ENCODE measurements around the gene SORCS2. TPM values are rescaled to one million over a fixed set of nuclear protein-coding genes. Genes with fewer than 3 reads are reported as not detected.

The SORCS2 gene
- total RNA-seq, 4 donors from 2014 or later = 0.53 to 9.9 (median 0.90) TPM

- Histone ChIP-seq H3K36me3 (no peaks in the 10 kb centered on the region), H3K27ac (no peak overlapping the region), H3K4me1 (no peaks in the 10 kb centered on the region), H3K9me3 (no peaks in the 10 kb centered on the region), H3K4me3 (no peak overlapping the region), H3K27me3 (no peaks in the 10 kb centered on the region)
- TF ChIP-seq POLR2A (IDR thresholded peaks at IDR 0.05) (no peak), CTCF (IDR thresholded peaks at IDR 0.05) (no peak)
- no peak for DNase-seq
These were observed 542.4 kb downstream of the SORCS2 start for GRCh38 chr4:7734651-7735260.

- Histone ChIP-seq H3K9me3 (no peaks in the 10 kb centered on the region), H3K4me3 (no peak overlapping the region), H3K27ac (no peak overlapping the region), H3K4me1 (no peaks in the 10 kb centered on the region), H3K36me3 (no peaks in the 10 kb centered on the region), H3K27me3 (no peaks in the 10 kb centered on the region)
- DNase-seq = no peak
- no peak for TF ChIP-seq CTCF (IDR thresholded peaks at IDR 0.05)
These were observed 543.1 kb downstream of the SORCS2 start for GRCh38 chr4:7735395-7735794.

DNA sequence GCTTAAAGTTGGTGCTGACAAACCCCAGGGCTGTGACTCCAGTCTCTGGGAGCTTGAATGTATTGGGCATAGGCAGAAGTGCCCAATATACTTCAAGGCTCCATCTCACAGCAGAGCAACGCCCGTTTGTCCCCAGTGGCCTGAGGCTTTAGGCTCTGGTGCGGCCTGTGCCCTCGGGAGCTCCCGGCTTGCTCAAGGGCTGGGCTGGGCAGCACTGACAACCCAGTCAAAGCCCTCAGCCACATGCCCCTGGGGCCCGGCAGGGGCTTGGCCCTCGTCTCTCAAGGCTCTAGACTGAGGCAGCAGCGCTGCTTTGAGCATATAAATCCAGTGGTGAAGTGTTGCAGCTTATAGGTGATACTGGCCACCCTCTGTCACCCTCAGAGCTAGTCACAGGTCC is 543.6 kb downstream of the SORCS2 start:
- no peak for DNase-seq
- H3K4me1 ChIP-seq = no peaks in the 10 kb centered on the region
- no peak overlapping the region for H3K4me3 ChIP-seq
- H3K36me3 ChIP-seq = no peaks in the 10 kb centered on the region
- no peaks in the 10 kb centered on the region for H3K27me3 ChIP-seq
- H3K9me3 ChIP-seq = no peaks in the 10 kb centered on the region
- no peak for TF ChIP-seq CTCF (IDR thresholded peaks at IDR 0.05)
- no peak for TF ChIP-seq POLR2A (IDR thresholded peaks at IDR 0.05)
- H3K27ac ChIP-seq = no peak overlapping the region

DNA sequence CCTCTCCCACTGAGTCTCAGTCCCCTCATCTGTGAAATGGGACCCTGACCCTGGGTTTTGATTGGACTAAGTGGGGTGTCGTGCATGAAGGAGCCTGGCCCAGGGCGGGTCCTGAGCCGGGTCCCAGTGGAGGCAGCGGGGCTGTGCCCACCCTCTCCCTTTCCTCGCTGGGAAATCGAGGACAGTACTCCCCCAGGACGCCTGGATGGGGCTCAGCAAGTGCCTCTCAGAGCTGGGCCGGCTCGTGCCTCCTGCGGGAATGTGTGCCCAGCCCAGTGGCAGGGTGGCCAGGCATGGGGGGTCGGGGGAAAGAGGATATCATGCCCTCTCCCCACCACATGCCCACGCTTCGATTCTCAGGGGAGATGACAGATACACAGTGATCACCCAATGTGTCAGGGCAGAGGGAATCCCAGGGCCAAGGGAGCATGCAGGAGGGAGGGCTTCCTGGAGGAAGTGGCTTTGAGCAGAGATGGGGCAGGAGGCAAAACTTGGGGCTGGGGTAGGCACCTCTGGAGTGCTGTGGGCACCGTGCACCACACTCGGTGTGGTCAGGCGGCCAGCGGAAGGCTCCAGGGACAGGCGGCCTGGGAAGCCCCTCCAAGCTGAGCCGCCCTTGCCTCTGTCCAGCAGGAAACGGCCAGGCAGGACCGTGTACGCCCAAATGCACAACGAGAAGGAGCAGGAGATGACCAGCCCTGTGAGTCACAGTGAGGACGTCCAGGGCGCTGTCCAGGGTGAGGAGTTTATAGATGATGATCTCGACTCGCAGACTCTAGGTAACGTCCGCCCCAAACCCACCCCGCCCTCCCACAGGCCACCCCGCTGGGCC is 544.3 kb downstream of the SORCS2 start:
- no peak for TF ChIP-seq POLR2A (IDR thresholded peaks at IDR 0.05)
- TF ChIP-seq CTCF (IDR thresholded peaks at IDR 0.05) = no peak
- Histone ChIP-seq H3K4me3 (no peak overlapping the region), H3K36me3 (no peaks in the 10 kb centered on the region), H3K9me3 (no peaks in the 10 kb centered on the region), H3K27me3 (no peaks in the 10 kb centered on the region), H3K4me1 (no peaks in the 10 kb centered on the region), H3K27ac (no peak overlapping the region)
- no peak for DNase-seq

- no peak for DNase-seq
These were observed 544.9 kb downstream of the SORCS2 start for GRCh38 chr4:7737268-7737645.

More at GRCh38 chr4:7737268-7737645, 544.9 kb downstream of the SORCS2 start:
- Histone ChIP-seq H3K4me1 (no peaks in the 10 kb centered on the region), H3K36me3 (no peaks in the 10 kb centered on the region), H3K9me3 (no peaks in the 10 kb centered on the region), H3K27me3 (no peaks in the 10 kb centered on the region), H3K27ac (no peak overlapping the region), H3K4me3 (no peak overlapping the region)
- TF ChIP-seq CTCF (IDR thresholded peaks at IDR 0.05) (no peak), POLR2A (IDR thresholded peaks at IDR 0.05) (no peak)

Data from Peyer's patch (tissue), 4 donors.